ENCODE results near the gene GDAP1L1. TPM values are rescaled to one million over a fixed set of nuclear protein-coding genes. Genes with fewer than 3 reads are reported as not detected.

Gene GDAP1L1
- total RNA-seq, 1 donor, result 0.18 TPM

GRCh38 chr20:44218446-44218845 lies 28.7 kb upstream of the GDAP1L1 start:
- no peak for TF ChIP-seq CTCF (IDR thresholded peaks at IDR 0.05; ENCODE audit: insufficient read depth, low read length)
- no peak for DNase-seq (ENCODE audit: low read depth)

GRCh38 chr20:44219170-44219730 lies 27.9 kb upstream of the GDAP1L1 start:
- no peak for TF ChIP-seq CTCF (IDR thresholded peaks at IDR 0.05; ENCODE audit: insufficient read depth, low read length)
- H3K4me3 ChIP-seq (ENCODE audit: low read depth, low read length), result no peak overlapping the region
- no peak for DNase-seq (ENCODE audit: low read depth)

More at GRCh38 chr20:44218446-44218845, 28.7 kb upstream of the GDAP1L1 start:
- no peak overlapping the region for H3K4me3 ChIP-seq (ENCODE audit: low read depth, low read length)

GRCh38 chr20:44219791-44220190 lies 27.3 kb upstream of the GDAP1L1 start:
- no peak for DNase-seq (ENCODE audit: low read depth)
- no peak overlapping the region for H3K4me3 ChIP-seq (ENCODE audit: low read depth, low read length)
- TF ChIP-seq CTCF (IDR thresholded peaks at IDR 0.05; ENCODE audit: insufficient read depth, low read length), result no peak

- TF ChIP-seq CTCF (IDR thresholded peaks at IDR 0.05; ENCODE audit: insufficient read depth, low read length), result no peak
- DNase-seq (ENCODE audit: low read depth), result no peak
- no peak overlapping the region for H3K4me3 ChIP-seq (ENCODE audit: low read depth, low read length)
Measured at GRCh38 chr20:44221368-44221954, 25.6 kb upstream of the GDAP1L1 start.

GRCh38 chr20:44222027-44222426 lies 25.1 kb upstream of the GDAP1L1 start:
- no peak for DNase-seq (ENCODE audit: low read depth)
- no peak overlapping the region for H3K4me3 ChIP-seq (ENCODE audit: low read depth, low read length)
- TF ChIP-seq CTCF (IDR thresholded peaks at IDR 0.05; ENCODE audit: insufficient read depth, low read length), result no peak

- no peak for DNase-seq (ENCODE audit: low read depth)
- H3K4me3 ChIP-seq (ENCODE audit: low read depth, low read length), result no peak overlapping the region
- no peak for TF ChIP-seq CTCF (IDR thresholded peaks at IDR 0.05; ENCODE audit: insufficient read depth, low read length)
Measured at GRCh38 chr20:44222633-44223368, 24.3 kb upstream of the GDAP1L1 start.
